ENCODE measurements around the gene KRT23. TPM values are rescaled to one million over a fixed set of nuclear protein-coding genes. Genes with fewer than 3 reads are reported as not detected.

The KRT23 gene
- 1 to 10 TPM in 1 of 2 donors, under 1 TPM in 1; 0.27 to 1.2 TPM for total RNA-seq

DNA sequence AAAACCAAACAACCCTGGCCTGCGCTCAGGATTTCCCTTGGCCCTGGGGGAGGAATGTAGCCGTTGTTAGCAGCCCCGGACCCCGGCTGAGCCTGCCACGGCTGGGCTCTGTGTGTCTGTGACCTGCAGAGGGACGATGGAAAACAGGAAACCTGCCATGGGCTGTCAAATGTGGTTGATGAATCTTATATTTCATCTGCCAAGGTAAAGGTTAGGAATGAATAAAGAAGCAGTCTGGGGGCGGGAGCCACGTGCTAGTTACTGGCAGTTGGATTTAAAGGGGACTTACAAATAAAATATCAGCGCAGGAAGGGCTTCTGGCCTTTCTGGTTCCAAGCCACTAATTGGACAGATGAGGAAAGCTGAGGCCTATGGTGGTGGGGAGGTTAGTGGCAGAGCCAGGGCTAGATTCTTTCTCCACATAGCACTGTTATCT is at the start of gene KRT23:
TSS of gene KRT23 (minus strand) at position 263 of the 436 bp plus-strand sequence. CDS start 1,043 bp downstream, outside the sequence.
- Histone ChIP-seq H3K27ac (no peak within 1 kb of the TSS), H3K36me3 (no peaks in the 10 kb centered on the region), H3K4me1 (no peaks in the 10 kb centered on the region), H3K9me3 (no peaks in the 10 kb centered on the region), H3K4me3 (no peak within 1 kb of the TSS), H3K27me3 (no peaks in the 10 kb centered on the region), H3K9ac (ENCODE audit: low read depth in 2 of 2, low read length in 2 of 2) (no peak within 1 kb of the TSS)
- no peak for DNase-seq
- TF ChIP-seq, protein P1, sequence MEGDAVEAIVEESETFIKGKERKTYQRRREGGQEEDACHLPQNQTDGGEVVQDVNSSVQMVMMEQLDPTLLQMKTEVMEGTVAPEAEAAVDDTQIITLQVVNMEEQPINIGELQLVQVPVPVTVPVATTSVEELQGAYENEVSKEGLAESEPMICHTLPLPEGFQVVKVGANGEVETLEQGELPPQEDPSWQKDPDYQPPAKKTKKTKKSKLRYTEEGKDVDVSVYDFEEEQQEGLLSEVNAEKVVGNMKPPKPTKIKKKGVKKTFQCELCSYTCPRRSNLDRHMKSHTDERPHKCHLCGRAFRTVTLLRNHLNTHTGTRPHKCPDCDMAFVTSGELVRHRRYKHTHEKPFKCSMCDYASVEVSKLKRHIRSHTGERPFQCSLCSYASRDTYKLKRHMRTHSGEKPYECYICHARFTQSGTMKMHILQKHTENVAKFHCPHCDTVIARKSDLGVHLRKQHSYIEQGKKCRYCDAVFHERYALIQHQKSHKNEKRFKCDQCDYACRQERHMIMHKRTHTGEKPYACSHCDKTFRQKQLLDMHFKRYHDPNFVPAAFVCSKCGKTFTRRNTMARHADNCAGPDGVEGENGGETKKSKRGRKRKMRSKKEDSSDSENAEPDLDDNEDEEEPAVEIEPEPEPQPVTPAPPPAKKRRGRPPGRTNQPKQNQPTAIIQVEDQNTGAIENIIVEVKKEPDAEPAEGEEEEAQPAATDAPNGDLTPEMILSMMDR (IDR thresholded peaks at IDR 0.05): no peak
- intact Hi-C loops (cut with DNase I): no loop called here

DNA sequence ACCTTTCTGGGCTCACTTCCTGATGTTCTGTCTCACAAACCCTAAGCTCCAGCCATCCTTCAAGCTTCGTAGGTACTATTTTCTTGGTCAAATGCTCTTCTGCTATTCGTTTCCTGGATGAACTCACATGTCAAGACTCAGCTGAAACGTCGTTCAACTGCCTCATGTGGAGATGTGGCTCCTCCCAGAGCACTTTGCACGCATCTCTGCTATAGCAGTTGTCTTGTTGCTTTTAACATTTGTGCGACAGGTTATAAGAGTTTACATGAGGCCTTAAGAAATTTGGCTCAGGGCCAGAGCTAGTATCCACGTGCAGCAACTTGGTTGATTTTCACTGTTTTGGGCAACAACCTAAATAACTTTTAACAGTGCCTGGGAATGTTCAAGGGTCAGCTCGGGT is 49.5 kb upstream of the KRT23 start:
- no peak overlapping the region for H3K27ac ChIP-seq
- intact Hi-C loops (cut with DNase I): no loop called here
- H3K9ac ChIP-seq (ENCODE audit: low read depth in 2 of 2, low read length in 2 of 2): no peak overlapping the region
- no peaks in the 10 kb centered on the region for H3K4me1 ChIP-seq
- no peaks in the 10 kb centered on the region for H3K9me3 ChIP-seq
- no peaks in the 10 kb centered on the region for H3K27me3 ChIP-seq
- H3K4me3 ChIP-seq: no peak overlapping the region
- no peaks in the 10 kb centered on the region for H3K36me3 ChIP-seq
- DNase-seq: no peak
- TF ChIP-seq, protein P1 (IDR thresholded peaks at IDR 0.05): no peak

GRCh38 chr17:40984226-40984625 is 46.8 kb upstream of the KRT23 start, which contains the start of gene KRT40:
KRT40 (minus strand) TSS chr17:40984326; CDS start chr17:40984273, 53 bp downstream.
- no peaks in the 10 kb centered on the region for H3K36me3 ChIP-seq
- intact Hi-C loops (cut with DNase I): no loop called here
- TF ChIP-seq, protein P1 (IDR thresholded peaks at IDR 0.05): no peak
- no peak within 1 kb of the TSS for H3K4me3 ChIP-seq
- no peaks in the 10 kb centered on the region for H3K4me1 ChIP-seq
- no peak within 1 kb of the TSS for H3K9ac ChIP-seq (ENCODE audit: low read depth in 2 of 2, low read length in 2 of 2)
- no peak for DNase-seq
- no peaks in the 10 kb centered on the region for H3K27me3 ChIP-seq
- H3K27ac ChIP-seq: no peak within 1 kb of the TSS
- H3K9me3 ChIP-seq: no peaks in the 10 kb centered on the region

- intact Hi-C loops (cut with DNase I): no loop called here
- H3K27ac ChIP-seq: no peak overlapping the region
Observed at GRCh38 chr17:40981115-40981514, 43.7 kb upstream of the KRT23 start.

DNA sequence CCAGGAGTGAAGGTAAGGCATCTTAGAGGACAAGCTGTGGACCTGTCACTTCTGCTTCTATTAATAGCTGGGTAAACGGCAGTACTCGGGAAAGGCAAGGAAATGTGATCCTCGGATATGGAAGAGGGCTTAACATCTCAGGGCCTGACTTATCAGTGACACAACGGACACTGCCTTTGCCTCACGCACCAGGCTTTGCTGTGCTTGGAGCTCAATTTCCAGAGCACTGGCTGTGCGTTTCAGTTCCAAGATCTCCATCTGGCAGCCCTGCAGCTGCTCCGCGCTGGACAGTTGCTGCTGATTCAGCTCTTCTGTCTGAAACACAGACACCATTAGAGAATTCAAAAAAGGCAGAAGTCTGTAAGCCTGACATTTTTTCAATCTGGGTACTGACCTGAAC is 43.1 kb upstream of the KRT23 start:
- intact Hi-C loops (cut with DNase I): no loop called here
- no peak overlapping the region for H3K4me3 ChIP-seq
- no peak for DNase-seq
- H3K36me3 ChIP-seq: no peaks in the 10 kb centered on the region
- no peaks in the 10 kb centered on the region for H3K9me3 ChIP-seq
- H3K27me3 ChIP-seq: no peaks in the 10 kb centered on the region
- TF ChIP-seq, protein P1 (IDR thresholded peaks at IDR 0.05): no peak
- H3K27ac ChIP-seq: no peak overlapping the region
- no peaks in the 10 kb centered on the region for H3K4me1 ChIP-seq
- no peak overlapping the region for H3K9ac ChIP-seq (ENCODE audit: low read depth in 2 of 2, low read length in 2 of 2)

More at GRCh38 chr17:40981115-40981514, 43.7 kb upstream of the KRT23 start:
- no peak for DNase-seq
- TF ChIP-seq, protein P1 (IDR thresholded peaks at IDR 0.05): no peak
- Histone ChIP-seq H3K4me1 (no peaks in the 10 kb centered on the region), H3K27me3 (no peaks in the 10 kb centered on the region), H3K9ac (ENCODE audit: low read depth in 2 of 2, low read length in 2 of 2) (no peak overlapping the region), H3K9me3 (no peaks in the 10 kb centered on the region), H3K36me3 (no peaks in the 10 kb centered on the region), H3K4me3 (no peak overlapping the region)

Measured in colonic mucosa (tissue), 4 donors.